ENCODE data around the gene GLA. TPM values are rescaled to one million over a fixed set of nuclear protein-coding genes. Genes with fewer than 3 reads are reported as not detected.

GLA gene
- total and polyA plus RNA-seq, 2 donors (not counting 3 experiments of a cell fraction or from before 2014, with no cell fraction given), result 33.0 to 36.8 TPM

- peaks cover 12% of the 10 kb centered on the region for H3K4me1 ChIP-seq (ENCODE audit: control insufficient read depth, extremely low read depth, insufficient read depth, low read length)
- peak overlapping the region; percentile 96 for H3K4me2 ChIP-seq (ENCODE audit: insufficient read depth, low read length)
- TF ChIP-seq EZH2 (IDR thresholded peaks at IDR 0.05; ENCODE audit: borderline replicate concordance, low read depth, low read length, severe bottlenecking), result no peak
- no peak for TF ChIP-seq FOS (IDR thresholded peaks at IDR 0.05; ENCODE audit: borderline replicate concordance, insufficient read depth, low read length)
- TF ChIP-seq POLR2A (IDR thresholded peaks at IDR 0.05; ENCODE audit: low read depth, low read length), result no peak
- TF ChIP-seq POLR2AphosphoS5 (IDR thresholded peaks at IDR 0.05; ENCODE audit: insufficient read depth, low read depth, low read length), result no peak
- TF ChIP-seq JUN (IDR thresholded peaks at IDR 0.05; ENCODE audit: borderline replicate concordance, insufficient read depth, insufficient read length, low read depth), result no peak
- TF ChIP-seq GATA2 (IDR thresholded peaks at IDR 0.05; ENCODE audit: insufficient read depth, insufficient read length, low read depth, low read length), result no peak
- no peak for TF ChIP-seq MYC (IDR thresholded peaks at IDR 0.05; ENCODE audit: low read depth, low read length)
- no peak for TF ChIP-seq CTCF (IDR thresholded peaks at IDR 0.05; ENCODE audit: extremely low read depth in 1 of 2, insufficient read depth in 1 of 2, low read depth in 1 of 2, low read length in 2 of 2)
- TF ChIP-seq MAX (IDR thresholded peaks at IDR 0.05; ENCODE audit: insufficient read depth, insufficient read length), result no peak
- H3K27ac ChIP-seq (ENCODE audit: insufficient read depth, low read depth, low read length), result no peak overlapping the region
- intact Hi-C loops (cut with micrococcal nuclease) (no loop called here), dilution Hi-C loops (cut with MboI; ENCODE audit: extremely low pct_ligation_motif_present, low sequenced_read_pairs) (no loop called here)
- no peaks in the 10 kb centered on the region for H3K9me3 ChIP-seq (replicated peaks; ENCODE audit: control insufficient read depth, insufficient read depth, low read length)
- peak overlapping the region in 1 of 3 experiments; percentile 95 for H3K4me3 ChIP-seq (replicated peaks in 1 of 3; ENCODE audit: insufficient read depth in 1 of 3, low read depth in 1 of 3, low read length in 3 of 3)
- BruUV-seq (replicated peaks), result no TSS peak
- DNase-seq (ENCODE audit: low read depth, low spot score), result no peak
- ChIA-PET POLR2A (no interaction called here), CTCF (no interaction called here)
- H3K36me3 ChIP-seq (ENCODE audit: control insufficient read depth in 2 of 2, extremely low read depth in 1 of 2, insufficient read depth in 2 of 2, low read length in 2 of 2), result peaks cover 0 to 2% of the 10 kb centered on the region in 2 experiments
- no peaks in the 10 kb centered on the region for H3K27me3 ChIP-seq (ENCODE audit: control insufficient read depth in 2 of 2, insufficient read depth in 2 of 2, low read length in 2 of 2)
- no peaks in the 10 kb centered on the region for H4K20me1 ChIP-seq (replicated peaks; ENCODE audit: control insufficient read depth, extremely low read depth, insufficient read depth, low read length)
- no peaks in the 10 kb centered on the region for H3K9me1 ChIP-seq (replicated peaks; ENCODE audit: control insufficient read depth, extremely low read depth, insufficient read depth, low read length)
- H3K79me2 ChIP-seq (ENCODE audit: control insufficient read depth, insufficient read depth, low read length), result peaks cover 52% of the 10 kb centered on the region
- no peak for FAIRE-seq
- H2AFZ ChIP-seq (ENCODE audit: low read depth, low read length), result no peak overlapping the region
- H3K9ac ChIP-seq (replicated peaks; ENCODE audit: extremely low read depth, insufficient read depth, low read length), result peak overlapping the region; percentile 42
These were observed 2.7 kb upstream of the GLA start for GRCh38 chrX:101410461-101410860.
